ENCODE data around the gene SLC9B1. TPM values are rescaled to one million over a fixed set of nuclear protein-coding genes. Genes with fewer than 3 reads are reported as not detected.

Gene SLC9B1
- total RNA-seq, 1 donor from 2014 or later, result 1.2 TPM

- peak; percentile 7 for ATAC-seq
- Histone ChIP-seq H3K27ac (peak overlapping the region; percentile 94), H3K27me3 (no peaks in the 10 kb centered on the region), H3K36me3 (no peaks in the 10 kb centered on the region), H3K4me3 (peak overlapping the region; percentile 58), H3K4me1 (peaks cover 5% of the 10 kb centered on the region), H3K9me3 (no peaks in the 10 kb centered on the region)
- intact Hi-C loops (cut with DNase I), result no loop called here
- DNase-seq, result peak; percentile 34
- TF ChIP-seq, protein P1, sequence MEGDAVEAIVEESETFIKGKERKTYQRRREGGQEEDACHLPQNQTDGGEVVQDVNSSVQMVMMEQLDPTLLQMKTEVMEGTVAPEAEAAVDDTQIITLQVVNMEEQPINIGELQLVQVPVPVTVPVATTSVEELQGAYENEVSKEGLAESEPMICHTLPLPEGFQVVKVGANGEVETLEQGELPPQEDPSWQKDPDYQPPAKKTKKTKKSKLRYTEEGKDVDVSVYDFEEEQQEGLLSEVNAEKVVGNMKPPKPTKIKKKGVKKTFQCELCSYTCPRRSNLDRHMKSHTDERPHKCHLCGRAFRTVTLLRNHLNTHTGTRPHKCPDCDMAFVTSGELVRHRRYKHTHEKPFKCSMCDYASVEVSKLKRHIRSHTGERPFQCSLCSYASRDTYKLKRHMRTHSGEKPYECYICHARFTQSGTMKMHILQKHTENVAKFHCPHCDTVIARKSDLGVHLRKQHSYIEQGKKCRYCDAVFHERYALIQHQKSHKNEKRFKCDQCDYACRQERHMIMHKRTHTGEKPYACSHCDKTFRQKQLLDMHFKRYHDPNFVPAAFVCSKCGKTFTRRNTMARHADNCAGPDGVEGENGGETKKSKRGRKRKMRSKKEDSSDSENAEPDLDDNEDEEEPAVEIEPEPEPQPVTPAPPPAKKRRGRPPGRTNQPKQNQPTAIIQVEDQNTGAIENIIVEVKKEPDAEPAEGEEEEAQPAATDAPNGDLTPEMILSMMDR (IDR thresholded peaks at IDR 0.05), result no peak
These were observed 856 bp downstream of the SLC9B1 start for GRCh38 chr4:103018391-103019307.

DNA sequence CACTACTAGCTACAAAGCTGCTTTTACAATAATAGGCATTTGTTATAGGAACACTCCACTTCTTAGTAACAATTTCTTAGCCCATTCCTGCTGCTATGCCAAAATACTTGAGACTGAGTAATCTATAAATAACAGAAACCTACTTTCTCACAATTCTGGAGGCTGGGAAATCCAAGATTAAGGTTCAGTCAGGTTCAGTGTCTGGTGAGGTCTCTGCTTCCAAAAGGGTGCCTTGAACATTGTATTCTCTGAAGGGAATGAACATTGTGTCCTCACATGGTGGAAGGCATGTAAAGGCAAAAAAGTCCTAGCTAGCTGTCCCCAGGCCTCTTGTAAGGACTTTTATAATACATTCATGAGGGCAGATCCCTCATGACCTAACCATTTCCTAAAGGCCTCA lies 7.0 kb downstream of the SLC9B1 start:
- H3K4me3 ChIP-seq, result no peak overlapping the region
- ATAC-seq (no peak), DNase-seq (no peak)
- H3K27ac ChIP-seq, result peak overlapping the region; percentile 20
- intact Hi-C loops (cut with DNase I), result loop anchor here (5.0 kb wide), 1 partner anchor 390 kb away; no protein-coding TSS in a partner anchor
- no peaks in the 10 kb centered on the region for H3K36me3 ChIP-seq
- peaks cover 14% of the 10 kb centered on the region for H3K4me1 ChIP-seq
- no peaks in the 10 kb centered on the region for H3K9me3 ChIP-seq
- TF ChIP-seq, protein P1 (IDR thresholded peaks at IDR 0.05), result no peak
- no peaks in the 10 kb centered on the region for H3K27me3 ChIP-seq

GRCh38 chr4:103012060-103012459 lies 7.4 kb downstream of the SLC9B1 start:
- Histone ChIP-seq H3K9me3 (no peaks in the 10 kb centered on the region), H3K4me3 (no peak overlapping the region), H3K27ac (peak overlapping the region; percentile 20), H3K36me3 (no peaks in the 10 kb centered on the region), H3K4me1 (peaks cover 14% of the 10 kb centered on the region), H3K27me3 (no peaks in the 10 kb centered on the region)
- intact Hi-C loops (cut with DNase I), result loop anchor here (5.0 kb wide), 1 partner anchor 390 kb away; no protein-coding TSS in a partner anchor
- TF ChIP-seq, protein P1 (IDR thresholded peaks at IDR 0.05), result no peak
- DNase-seq (no peak), ATAC-seq (no peak)

DNA sequence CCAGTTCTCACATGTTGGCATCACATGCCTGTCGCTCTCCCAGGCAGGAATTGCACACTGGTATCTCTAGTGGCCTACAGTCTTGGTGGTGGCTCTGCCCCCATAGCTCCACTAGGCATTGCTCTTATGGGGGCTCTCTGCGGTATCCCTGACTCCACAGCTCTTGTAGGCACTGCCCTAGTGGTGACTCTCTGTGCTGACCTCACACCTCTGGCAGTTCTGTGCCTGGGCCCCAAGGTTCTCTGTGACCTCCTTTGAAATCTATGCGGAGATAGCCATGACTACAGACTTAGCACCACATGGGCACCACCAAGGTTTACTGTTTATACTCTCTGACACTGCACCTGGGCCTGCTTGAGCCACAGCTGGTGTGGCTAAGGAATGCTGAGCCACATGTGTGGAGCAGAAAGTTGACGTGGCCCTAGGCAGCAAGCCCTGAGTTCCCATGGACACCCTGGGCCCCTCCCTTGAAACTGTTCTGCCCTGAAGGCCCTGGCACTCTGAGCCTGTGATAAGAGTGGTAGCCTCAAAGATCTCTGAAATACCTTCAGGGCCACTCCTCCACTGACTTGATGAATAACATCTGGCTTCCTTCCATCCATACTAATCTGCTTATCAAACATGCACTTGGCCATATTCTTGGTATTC lies 8.0 kb downstream of the SLC9B1 start:
- peak; percentile 62 for DNase-seq
- H3K27me3 ChIP-seq, result no peaks in the 10 kb centered on the region

GRCh38 chr4:103010804-103011203 lies 8.7 kb downstream of the SLC9B1 start:
- TF ChIP-seq, protein P1 (IDR thresholded peaks at IDR 0.05), result no peak
- H3K4me1 ChIP-seq, result peaks cover 14% of the 10 kb centered on the region
- DNase-seq (no peak), ATAC-seq (no peak)
- no peaks in the 10 kb centered on the region for H3K27me3 ChIP-seq
- intact Hi-C loops (cut with DNase I), result loop anchor here (5.0 kb wide), 1 partner anchor 389 kb away; no protein-coding TSS in a partner anchor
- H3K36me3 ChIP-seq, result no peaks in the 10 kb centered on the region
- no peak overlapping the region for H3K4me3 ChIP-seq
- H3K9me3 ChIP-seq, result no peaks in the 10 kb centered on the region
- H3K27ac ChIP-seq, result peak overlapping the region; percentile 20

More for the DNA sequence above, 8.0 kb downstream of the SLC9B1 start:
- peaks cover 14% of the 10 kb centered on the region for H3K4me1 ChIP-seq
- intact Hi-C loops (cut with DNase I), result loop anchor here (5.0 kb wide), 1 partner anchor 389 kb away; no protein-coding TSS in a partner anchor
- H3K27ac ChIP-seq, result peak overlapping the region; percentile 20
- no peaks in the 10 kb centered on the region for H3K36me3 ChIP-seq
- peak; percentile 88 for ATAC-seq
- TF ChIP-seq, protein P1 (IDR thresholded peaks at IDR 0.05), result no peak
- no peaks in the 10 kb centered on the region for H3K9me3 ChIP-seq
- no peak overlapping the region for H3K4me3 ChIP-seq

Data from upper lobe of right lung (tissue), 1 donor.